ENCODE measurements around the gene KLHDC10. TPM values are rescaled to one million over a fixed set of nuclear protein-coding genes. Genes with fewer than 3 reads are reported as not detected.

KLHDC10 gene
- 19.8 and 33.0 TPM in 2 replicates for total RNA-seq

GRCh38 chr7:130069978-130070860, at the start of gene KLHDC10:
KLHDC10 (plus strand) TSS chr7:130070534; CDS start chr7:130070644, 110 bp downstream.

Other genes starting within 250 kb of the KLHDC10 start
- gene UBE2H, start 117.6 kb upstream of the KLHDC10 start, total RNA-seq: 49.4 and 115 TPM in 2 replicates
- gene ZC3HC1, start 19.2 kb upstream of the KLHDC10 start, total RNA-seq: 19.5 and 29.9 TPM in 2 replicates
- 6.2 and 10.2 TPM in 2 replicates for gene TMEM209, start 134.9 kb downstream of the KLHDC10 start, total RNA-seq
- not detected in 2 replicates for gene SSMEM1, start 137.3 kb downstream of the KLHDC10 start, total RNA-seq
- not detected in 2 replicates for gene CPA2, start 196.3 kb downstream of the KLHDC10 start, total RNA-seq
- gene CPA4, start 222.6 kb downstream of the KLHDC10 start, total RNA-seq: 0.32 and 1.7 TPM in 2 replicates

All from epithelial cell of umbilical artery (primary cell).